CD4-positive, alpha-beta T cell treated with Interleukin-10 for 1 hour (primary cell): ENCODE measurements around the gene TMEM163.
"Not testable (repeated sequence)": the region's sequence is repeated elsewhere in the genome, so short reads cannot be mapped to it uniquely, and the experiment has no call there.

Source experiments
- DNase-seq: peaks from one replicate; pipeline ENCODE4 v3.0.0-alpha.2; 2020

Gene TMEM163

GRCh38 chr2:134602666-134603065, 116.1 kb downstream of the TMEM163 start:
- no peak for DNase-seq

GRCh38 chr2:134601264-134601663, 117.5 kb downstream of the TMEM163 start:
- DNase-seq, result no peak

GRCh38 chr2:134600208-134600607, 118.6 kb downstream of the TMEM163 start:
- DNase-seq, result no peak

- DNase-seq, result no peak
Measured at GRCh38 chr2:134599236-134599635, 119.6 kb downstream of the TMEM163 start.

GRCh38 chr2:134594399-134594798, 124.4 kb downstream of the TMEM163 start:
- DNase-seq, result no peak

GRCh38 chr2:134593519-134593918, 125.3 kb downstream of the TMEM163 start:
- no peak for DNase-seq

GRCh38 chr2:134592377-134592776, 126.4 kb downstream of the TMEM163 start:
- DNase-seq, result no peak

GRCh38 chr2:134591526-134591925, 127.3 kb downstream of the TMEM163 start:
- DNase-seq, result no peak

GRCh38 chr2:134590679-134591078, 128.1 kb downstream of the TMEM163 start:
- DNase-seq, result no peak

GRCh38 chr2:134589171-134590083, 129.4 kb downstream of the TMEM163 start:
- DNase-seq, result not testable (repeated sequence)

- no peak for DNase-seq
Measured at GRCh38 chr2:134588556-134588955, 130.2 kb downstream of the TMEM163 start.

GRCh38 chr2:134586326-134586965, 132.4 kb downstream of the TMEM163 start:
- DNase-seq, result no peak

- DNase-seq, result no peak
Measured at GRCh38 chr2:134583997-134584520, 134.7 kb downstream of the TMEM163 start.

GRCh38 chr2:134583462-134583861, 135.3 kb downstream of the TMEM163 start:
- no peak for DNase-seq

- no peak for DNase-seq
Measured at GRCh38 chr2:134582547-134582899, 136.3 kb downstream of the TMEM163 start.

- no peak for DNase-seq
Measured at GRCh38 chr2:134581877-134582546, 136.8 kb downstream of the TMEM163 start.

GRCh38 chr2:134578316-134578715, 140.5 kb downstream of the TMEM163 start:
- no peak for DNase-seq

GRCh38 chr2:134576478-134576877, 142.3 kb downstream of the TMEM163 start:
- peak; percentile 24 for DNase-seq

GRCh38 chr2:134575888-134576287, 142.9 kb downstream of the TMEM163 start:
- no peak for DNase-seq

GRCh38 chr2:134574611-134575330, 144.0 kb downstream of the TMEM163 start:
- no peak for DNase-seq

- no peak for DNase-seq
Measured at GRCh38 chr2:134573724-134574123, 145.1 kb downstream of the TMEM163 start.

GRCh38 chr2:134573085-134573370, 145.8 kb downstream of the TMEM163 start:
- DNase-seq, result no peak
